Transverse colon (tissue), 4 donors: ENCODE results near the gene EML4.

Source experiments
- EP300 ChIP-seq: sonication (generic); formaldehyde crosslinking; IDR thresholded peaks from one replicate; pipeline ENCODE4 v1.6.1; 2017; ENCODE audit warnings: antibody characterized with exemption, low read depth
- POLR2AphosphoS5 ChIP-seq, 3 donors: sonication (generic); formaldehyde crosslinking; IDR thresholded peaks; one replicate each; pipeline ENCODE4 v1.6.1; 2016; ENCODE audit warnings: antibody characterized with exemption in 3 of 3
- TF ChIP-seq, protein P1 (sequence below), 5 experiments: fragments of 200-600 bp in 3 of 5; fragments of 450-650 bp in 2 of 5; sonication (generic) in 3 of 5; IDR thresholded peaks; 1 replicate in 2 of 5; 2 replicates in 3 of 5; pipeline ENCODE4 v1.5.1; 2016 to 2017; ENCODE audit warnings: antibody characterized with exemption in 5 of 5, inconsistent platforms in 3 of 5, mild to moderate bottlenecking in 2 of 5, moderate library complexity in 1 of 5

DNA sequence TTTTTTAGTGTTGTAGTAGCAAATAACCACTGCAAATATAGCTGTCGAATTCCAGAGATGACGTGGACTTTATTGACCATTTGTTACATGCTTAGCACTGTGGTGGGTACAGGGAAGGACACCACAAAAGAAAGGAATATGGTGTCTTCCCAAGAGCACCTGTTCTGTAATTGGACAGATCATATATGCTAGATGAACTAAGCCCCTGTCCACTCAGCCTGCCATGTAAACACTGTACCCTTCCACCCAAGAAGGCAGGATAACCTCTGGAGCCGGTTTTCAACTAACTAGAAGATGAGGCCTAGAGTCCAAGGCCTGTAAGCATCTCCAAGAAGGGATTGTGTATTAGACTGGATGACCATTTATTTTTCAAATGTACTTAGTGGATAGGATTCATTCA lies 147.8 kb downstream of the EML4 start:
- TF ChIP-seq, protein P1, sequence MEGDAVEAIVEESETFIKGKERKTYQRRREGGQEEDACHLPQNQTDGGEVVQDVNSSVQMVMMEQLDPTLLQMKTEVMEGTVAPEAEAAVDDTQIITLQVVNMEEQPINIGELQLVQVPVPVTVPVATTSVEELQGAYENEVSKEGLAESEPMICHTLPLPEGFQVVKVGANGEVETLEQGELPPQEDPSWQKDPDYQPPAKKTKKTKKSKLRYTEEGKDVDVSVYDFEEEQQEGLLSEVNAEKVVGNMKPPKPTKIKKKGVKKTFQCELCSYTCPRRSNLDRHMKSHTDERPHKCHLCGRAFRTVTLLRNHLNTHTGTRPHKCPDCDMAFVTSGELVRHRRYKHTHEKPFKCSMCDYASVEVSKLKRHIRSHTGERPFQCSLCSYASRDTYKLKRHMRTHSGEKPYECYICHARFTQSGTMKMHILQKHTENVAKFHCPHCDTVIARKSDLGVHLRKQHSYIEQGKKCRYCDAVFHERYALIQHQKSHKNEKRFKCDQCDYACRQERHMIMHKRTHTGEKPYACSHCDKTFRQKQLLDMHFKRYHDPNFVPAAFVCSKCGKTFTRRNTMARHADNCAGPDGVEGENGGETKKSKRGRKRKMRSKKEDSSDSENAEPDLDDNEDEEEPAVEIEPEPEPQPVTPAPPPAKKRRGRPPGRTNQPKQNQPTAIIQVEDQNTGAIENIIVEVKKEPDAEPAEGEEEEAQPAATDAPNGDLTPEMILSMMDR (IDR thresholded peaks at IDR 0.05) = no peak
- no peak for TF ChIP-seq POLR2AphosphoS5 (IDR thresholded peaks at IDR 0.05)
- no peak for TF ChIP-seq EP300
